PFSK-1 (cell line): ENCODE results near the gene MGLL.

ENCODE experiments used
- POLR2AphosphoS5 ChIP-seq: IDR thresholded peaks from 2 replicates; pipeline ENCODE4 v1.6.1; 2012; ENCODE audit warnings: low read depth, mild to moderate bottlenecking, control low read depth, low read length, moderate library complexity
- REST ChIP-seq, 2 experiments: IDR thresholded peaks; 2 replicates each; pipeline versions ENCODE4 v1.6.1 to v1.8.0; 2011 to 2012; ENCODE audit warnings: low read depth in 2 of 2, low read length in 2 of 2, control low read depth in 1 of 2, inconsistent platforms in 1 of 2, mild to moderate bottlenecking in 1 of 2, moderate library complexity in 1 of 2; ENCODE audit not compliant: insufficient read depth in 1 of 2
- SIN3A ChIP-seq: IDR thresholded peaks from 2 replicates; pipeline ENCODE4 v1.6.1; 2012; ENCODE audit warnings: mild to moderate bottlenecking, low read length, moderate library complexity, borderline replicate concordance; ENCODE audit not compliant: insufficient read depth
- TAF1 ChIP-seq: IDR thresholded peaks from 2 replicates; pipeline ENCODE4 v1.6.1; 2012; ENCODE audit warnings: low read length, control low read depth, borderline replicate concordance; ENCODE audit not compliant: insufficient read depth

DNA sequence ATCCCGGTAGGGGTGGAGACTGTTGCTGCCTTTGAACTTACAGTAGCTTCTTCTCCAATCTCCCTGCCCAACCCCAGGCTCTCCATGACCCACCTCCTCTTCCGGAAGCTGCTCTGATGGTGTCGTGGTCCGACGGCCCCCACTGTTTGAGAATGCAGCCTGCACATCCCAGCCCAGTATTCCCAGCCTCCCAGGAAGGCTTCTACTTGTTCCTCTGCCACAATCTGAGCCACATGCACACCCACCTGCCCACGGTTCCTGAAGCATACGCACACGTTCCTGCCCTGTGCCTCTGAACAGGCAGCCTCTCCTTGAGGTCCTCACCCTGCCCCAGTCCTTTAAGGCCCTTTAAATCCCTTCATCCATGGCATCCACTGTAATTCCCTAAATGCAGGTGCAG, 92.1 kb downstream of the MGLL start:
- TF ChIP-seq SIN3A (no peak), REST (IDR thresholded peaks at IDR 0.05; ENCODE audit: insufficient read depth in 1 of 2, low read depth in 2 of 2, low read length in 2 of 2) (no peak), POLR2AphosphoS5 (no peak), TAF1 (no peak)
